ENCODE measurements around the gene CCDC88C.

DNA sequence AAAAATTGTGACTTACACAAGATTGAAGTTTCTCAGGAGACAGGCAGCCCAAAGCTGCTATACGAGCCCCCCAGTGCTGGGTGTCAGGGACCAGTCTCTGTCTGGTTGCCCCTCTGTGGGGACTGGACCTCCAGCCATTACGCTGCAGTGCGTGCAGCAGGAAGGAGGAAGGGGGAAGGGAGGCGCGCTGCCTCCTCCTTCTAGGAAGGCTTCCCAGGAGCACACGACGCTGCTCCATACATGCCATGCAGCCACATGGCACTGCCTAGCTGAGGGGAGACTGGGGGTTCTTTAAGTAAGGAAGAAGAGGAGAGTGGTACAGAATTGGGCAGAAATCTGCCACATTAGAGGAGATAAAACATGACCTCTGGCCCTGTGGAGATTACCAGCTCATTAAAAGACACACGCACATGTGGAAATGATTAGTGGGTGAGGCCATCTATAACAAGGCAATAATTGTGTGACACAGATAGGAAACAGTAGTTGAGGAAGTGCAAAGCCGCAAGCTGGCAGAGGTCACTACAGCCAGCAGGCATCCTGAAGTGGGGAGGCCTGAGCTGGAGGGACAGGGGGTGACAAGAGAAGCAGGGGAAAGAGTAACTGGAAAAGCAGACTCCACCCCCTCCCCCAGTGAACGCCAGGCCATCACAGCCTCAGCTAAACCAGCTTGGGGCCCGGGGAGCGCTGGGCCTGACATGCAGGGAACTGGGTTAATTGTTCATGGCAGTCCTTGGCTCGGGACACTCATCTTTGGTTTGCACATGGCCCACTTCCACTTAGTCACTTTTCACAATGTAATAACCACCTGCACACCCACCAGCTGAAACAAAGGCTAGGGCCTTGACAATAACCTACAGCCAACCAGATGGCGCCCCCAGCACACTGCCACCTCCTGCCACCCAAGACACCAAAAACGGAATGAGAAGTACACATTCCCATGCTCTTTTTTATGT, 39.6 kb downstream of the CCDC88C start:
- TF ChIP-seq CTCF (IDR thresholded peaks at IDR 0.05; ENCODE audit: low read depth, low read length) (peak; percentile 42), EZH2phosphoT487 (IDR thresholded peaks at IDR 0.05; ENCODE audit: low read depth) (no peak)

All from OCI-LY3 (cell line).